ENCODE measurements around the gene NELFA.

GRCh38 chr4:1993169-1993516 is 15.6 kb downstream of the NELFA start:
- TF ChIP-seq POLR2A (IDR thresholded peaks at IDR 0.05) (no peak), CTCF (IDR thresholded peaks at IDR 0.05) (no peak), POLR2AphosphoS5 (IDR thresholded peaks at IDR 0.05) (no peak)

All from transverse colon (tissue), 4 donors.